T-helper 2 cell treated with Interferon-gamma antibody and Interleukin-4, amounts not matched to agents 5 μg/mL and 100 μg/mL, for 36 hours (primary cell): Measurements from ENCODE around the gene CEP43.
"Not testable (repeated sequence)": the region's sequence is repeated elsewhere in the genome, so short reads cannot be mapped to it uniquely, and the experiment has no call there.

Experiments used
- DNase-seq: peaks from one replicate; pipeline ENCODE4 v3.0.0; 2021; ENCODE audit warnings: low spot score
- H3K27ac Mint-ChIP-seq: one replicate; pipeline ENCODE4 v1.8.0; 2021; ENCODE audit warnings: mild to moderate bottlenecking, mixed read lengths
- H3K27me3 Mint-ChIP-seq: one replicate; pipeline ENCODE4 v1.8.0; 2021; ENCODE audit warnings: low read depth, mixed read lengths
- H3K36me3 Mint-ChIP-seq: one replicate; pipeline ENCODE4 v1.8.0; 2021; ENCODE audit warnings: low read depth, mixed read lengths
- H3K4me1 Mint-ChIP-seq: one replicate; pipeline ENCODE4 v1.8.0; 2021; ENCODE audit warnings: low read depth, mixed read lengths
- H3K4me3 Mint-ChIP-seq: one replicate; pipeline ENCODE4 v1.8.0; 2022; ENCODE audit warnings: mild to moderate bottlenecking, moderate library complexity, mixed read lengths
- H3K9me3 Mint-ChIP-seq: one replicate; pipeline ENCODE4 v1.8.0; 2021; ENCODE audit warnings: mixed read lengths

The CEP43 gene, protein sequence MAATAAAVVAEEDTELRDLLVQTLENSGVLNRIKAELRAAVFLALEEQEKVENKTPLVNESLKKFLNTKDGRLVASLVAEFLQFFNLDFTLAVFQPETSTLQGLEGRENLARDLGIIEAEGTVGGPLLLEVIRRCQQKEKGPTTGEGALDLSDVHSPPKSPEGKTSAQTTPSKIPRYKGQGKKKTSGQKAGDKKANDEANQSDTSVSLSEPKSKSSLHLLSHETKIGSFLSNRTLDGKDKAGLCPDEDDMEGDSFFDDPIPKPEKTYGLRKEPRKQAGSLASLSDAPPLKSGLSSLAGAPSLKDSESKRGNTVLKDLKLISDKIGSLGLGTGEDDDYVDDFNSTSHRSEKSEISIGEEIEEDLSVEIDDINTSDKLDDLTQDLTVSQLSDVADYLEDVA

DNA sequence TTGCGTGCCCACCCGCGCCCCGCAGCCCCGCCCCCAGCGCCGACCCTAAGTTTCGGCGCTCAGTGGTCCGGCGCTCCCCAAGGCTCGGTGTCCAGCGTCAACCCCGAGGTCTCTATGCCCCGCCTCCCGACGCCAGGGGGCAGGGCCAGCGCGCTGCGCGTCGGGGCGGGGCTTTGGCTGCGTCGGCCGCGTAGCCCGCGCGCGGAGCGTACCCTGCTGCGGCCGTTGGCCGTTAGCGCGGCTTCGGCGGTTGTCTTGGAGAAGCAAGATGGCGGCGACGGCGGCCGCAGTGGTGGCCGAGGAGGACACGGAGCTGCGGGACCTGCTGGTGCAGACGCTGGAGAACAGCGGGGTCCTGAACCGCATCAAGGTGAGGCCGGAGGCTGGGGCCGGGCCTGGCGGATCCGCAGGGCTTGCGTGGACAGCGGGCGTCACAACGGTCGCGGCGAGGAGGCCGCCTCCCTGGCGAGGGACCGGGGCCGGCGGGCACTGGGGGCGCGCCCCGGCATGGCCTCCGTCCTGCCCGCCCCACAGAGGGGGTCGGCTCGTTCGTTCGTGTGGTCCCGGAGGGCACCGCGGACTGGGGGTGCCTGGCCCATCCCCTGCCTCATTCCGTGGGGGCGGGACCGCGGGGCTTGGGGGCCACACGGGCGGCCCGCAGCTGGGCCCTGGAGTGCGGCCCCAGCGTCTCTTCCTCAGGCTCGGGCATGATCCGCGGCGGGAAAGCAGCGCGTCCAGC lies at the start of gene CEP43:
Gene CEP43, plus strand, starts transcription at position 253 of the 739 bp plus-strand sequence. Its CDS starts 16 bp downstream, at position 269.
- Mint-ChIP-seq H3K4me1 (peaks cover 41% of the 10 kb centered on the region), H3K36me3 (peaks cover 33% of the 10 kb centered on the region), H3K9me3 (no peaks in the 10 kb centered on the region), H3K27me3 (no peaks in the 10 kb centered on the region), H3K27ac (peak within 1 kb of the TSS; percentile 88), H3K4me3 (peak within 1 kb of the TSS; percentile 91)
- peak; percentile 10 for DNase-seq

- H3K9me3 Mint-ChIP-seq, result no peaks in the 10 kb centered on the region
- peaks cover 72% of the 10 kb centered on the region for H3K36me3 Mint-ChIP-seq
- peak overlapping the region; percentile 100 for H3K27ac Mint-ChIP-seq
- DNase-seq, result peak; percentile 22
- H3K4me1 Mint-ChIP-seq, result peaks cover 49% of the 10 kb centered on the region
- H3K4me3 Mint-ChIP-seq, result peak overlapping the region; percentile 90
- H3K27me3 Mint-ChIP-seq, result no peaks in the 10 kb centered on the region
Measured at GRCh38 chr6:166949528-166950442, 49.4 kb upstream of the CEP43 start.

GRCh38 chr6:166950443-166950821 lies 48.8 kb upstream of the CEP43 start:
- no peaks in the 10 kb centered on the region for H3K27me3 Mint-ChIP-seq
- peaks cover 74% of the 10 kb centered on the region for H3K36me3 Mint-ChIP-seq
- H3K27ac Mint-ChIP-seq, result peak overlapping the region; percentile 100
- no peaks in the 10 kb centered on the region for H3K9me3 Mint-ChIP-seq
- peaks cover 54% of the 10 kb centered on the region for H3K4me1 Mint-ChIP-seq
- DNase-seq, result peak; percentile 40
- H3K4me3 Mint-ChIP-seq, result peak overlapping the region; percentile 90

- H3K4me3 Mint-ChIP-seq, result peak overlapping the region; percentile 90
- peaks cover 54% of the 10 kb centered on the region for H3K4me1 Mint-ChIP-seq
- peak overlapping the region; percentile 100 for H3K27ac Mint-ChIP-seq
- DNase-seq, result peak; percentile 90
- not testable (repeated sequence) for H3K9me3 Mint-ChIP-seq, H3K27me3 Mint-ChIP-seq
- peaks cover 72% of the 10 kb centered on the region for H3K36me3 Mint-ChIP-seq
Measured at GRCh38 chr6:166950892-166951669, 48.1 kb upstream of the CEP43 start.

DNA sequence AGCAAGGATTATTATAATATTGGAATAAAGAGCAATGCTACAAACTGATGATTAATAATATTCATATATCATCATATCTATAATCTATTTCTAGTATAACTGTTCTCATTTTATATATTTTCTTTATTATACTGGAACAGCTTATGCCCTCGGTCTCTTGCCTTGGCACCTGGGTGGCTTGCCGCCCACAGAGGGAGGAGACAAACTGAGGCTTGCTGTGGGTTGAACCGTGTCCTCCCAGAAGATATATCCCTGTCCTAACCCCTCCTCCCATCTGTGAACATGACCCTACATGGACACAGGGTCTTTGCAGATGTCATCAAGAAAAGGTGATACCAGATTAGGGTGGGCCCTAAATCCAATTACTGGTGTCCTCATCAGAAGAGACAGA lies 47.5 kb upstream of the CEP43 start:
- Mint-ChIP-seq H3K4me3 (peak overlapping the region; percentile 96), H3K9me3 (no peaks in the 10 kb centered on the region), H3K27ac (peak overlapping the region; percentile 100), H3K36me3 (peaks cover 66% of the 10 kb centered on the region), H3K4me1 (peaks cover 54% of the 10 kb centered on the region), H3K27me3 (no peaks in the 10 kb centered on the region)
- no peak for DNase-seq

DNA sequence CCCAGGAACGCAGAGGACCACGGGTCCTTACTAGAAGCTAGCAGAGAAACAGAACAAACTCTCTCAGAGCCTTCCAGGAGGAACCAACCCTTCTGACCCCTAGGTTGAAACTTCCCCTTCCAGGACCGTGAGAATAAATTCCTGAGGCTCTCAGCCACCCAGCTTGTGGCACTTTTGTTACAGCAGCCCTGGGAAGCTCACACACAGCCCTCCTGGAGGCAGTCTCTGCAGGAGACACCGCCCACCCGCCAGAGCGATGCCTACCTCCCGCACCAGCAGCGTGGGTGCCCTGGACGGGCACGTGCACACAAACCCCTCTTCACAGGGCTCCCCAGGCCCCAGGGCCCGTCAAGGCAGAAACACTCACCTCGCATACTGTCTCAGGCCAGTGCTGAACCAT lies 47.1 kb upstream of the CEP43 start:
- peak overlapping the region; percentile 100 for H3K27ac Mint-ChIP-seq
- peaks cover 54% of the 10 kb centered on the region for H3K4me1 Mint-ChIP-seq
- peak overlapping the region; percentile 96 for H3K4me3 Mint-ChIP-seq
- H3K9me3 Mint-ChIP-seq, result no peaks in the 10 kb centered on the region
- H3K36me3 Mint-ChIP-seq, result peaks cover 62% of the 10 kb centered on the region
- no peak for DNase-seq
- H3K27me3 Mint-ChIP-seq, result no peaks in the 10 kb centered on the region

DNA sequence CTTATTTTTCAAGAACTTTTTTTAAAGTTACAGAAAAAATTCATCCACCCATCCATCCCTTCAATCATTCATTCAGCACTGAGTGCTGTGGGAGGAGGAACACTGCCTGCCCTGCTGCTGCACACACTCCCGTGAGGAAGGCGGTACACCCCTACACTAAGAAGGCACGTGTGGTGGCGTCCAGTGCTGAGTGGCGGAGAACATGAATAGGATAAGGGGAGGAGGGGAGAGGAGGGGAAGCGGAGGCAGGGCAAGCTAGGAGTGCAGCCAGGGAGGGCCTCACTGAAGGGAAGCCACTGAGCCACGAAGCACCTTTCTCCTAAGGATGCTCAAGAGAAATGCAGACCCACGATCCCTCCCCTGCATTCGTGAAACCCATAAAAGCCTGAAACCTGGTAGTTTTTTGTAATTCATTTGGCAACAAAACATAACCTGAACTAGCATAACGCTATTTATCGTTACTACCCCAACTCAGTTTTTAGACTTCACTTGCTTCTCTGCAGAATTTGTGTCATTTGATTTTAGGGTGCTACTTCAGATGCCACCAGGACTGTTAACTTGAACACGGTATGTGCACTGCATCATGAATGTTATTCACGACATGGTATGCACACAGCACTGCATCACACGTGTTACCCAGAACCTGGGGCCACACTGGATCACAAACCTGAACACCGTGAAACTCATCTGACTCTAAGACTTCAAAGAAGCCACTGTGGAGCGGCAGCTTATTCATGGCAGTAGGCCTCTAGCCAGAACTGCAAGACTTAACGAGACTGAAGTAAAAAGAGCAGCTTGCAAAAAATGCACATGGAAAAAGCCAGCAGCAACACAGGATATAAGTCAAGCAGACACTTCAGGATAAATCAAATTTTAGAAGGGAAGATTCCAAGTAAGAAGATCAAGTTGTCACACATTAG lies 46.4 kb upstream of the CEP43 start:
- H3K36me3 Mint-ChIP-seq, result peaks cover 54% of the 10 kb centered on the region
- peak overlapping the region; percentile 100 for H3K27ac Mint-ChIP-seq
- H3K4me1 Mint-ChIP-seq, result peaks cover 60% of the 10 kb centered on the region
- no peaks in the 10 kb centered on the region for H3K27me3 Mint-ChIP-seq
- H3K4me3 Mint-ChIP-seq, result peak overlapping the region; percentile 96
- no peaks in the 10 kb centered on the region for H3K9me3 Mint-ChIP-seq
- DNase-seq, result no peak

DNA sequence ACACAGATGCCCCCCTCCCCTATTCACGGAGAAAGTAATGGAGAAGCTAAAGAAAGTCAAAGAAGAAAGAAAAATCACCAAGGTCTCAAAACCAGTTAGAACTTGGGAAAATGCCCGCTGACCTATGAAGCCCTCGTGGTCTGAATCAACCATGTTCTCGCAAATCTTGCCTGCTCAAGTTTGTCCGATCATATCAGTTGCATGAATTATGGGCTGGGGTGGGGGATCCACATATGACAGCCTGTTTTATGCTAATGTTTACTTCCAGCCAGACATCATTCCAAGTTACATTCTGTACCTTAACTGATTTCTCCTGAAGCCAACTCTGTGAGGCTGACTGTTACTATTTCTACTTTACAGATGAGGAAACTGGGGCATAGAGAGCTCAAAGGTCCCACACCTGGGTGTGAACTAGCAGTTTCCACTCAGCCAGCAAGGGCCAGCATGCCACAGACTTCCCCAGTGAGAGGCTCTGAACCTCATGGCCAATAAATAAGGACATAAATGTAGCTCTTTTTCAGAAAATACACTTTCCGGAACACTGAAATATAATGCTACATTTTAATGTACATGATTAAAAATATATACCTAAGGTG lies 45.0 kb upstream of the CEP43 start:
- Mint-ChIP-seq H3K9me3 (no peaks in the 10 kb centered on the region), H3K27ac (peak overlapping the region; percentile 100), H3K4me3 (peak overlapping the region; percentile 96), H3K36me3 (peaks cover 46% of the 10 kb centered on the region), H3K27me3 (no peaks in the 10 kb centered on the region), H3K4me1 (peaks cover 74% of the 10 kb centered on the region)
- DNase-seq, result no peak

DNA sequence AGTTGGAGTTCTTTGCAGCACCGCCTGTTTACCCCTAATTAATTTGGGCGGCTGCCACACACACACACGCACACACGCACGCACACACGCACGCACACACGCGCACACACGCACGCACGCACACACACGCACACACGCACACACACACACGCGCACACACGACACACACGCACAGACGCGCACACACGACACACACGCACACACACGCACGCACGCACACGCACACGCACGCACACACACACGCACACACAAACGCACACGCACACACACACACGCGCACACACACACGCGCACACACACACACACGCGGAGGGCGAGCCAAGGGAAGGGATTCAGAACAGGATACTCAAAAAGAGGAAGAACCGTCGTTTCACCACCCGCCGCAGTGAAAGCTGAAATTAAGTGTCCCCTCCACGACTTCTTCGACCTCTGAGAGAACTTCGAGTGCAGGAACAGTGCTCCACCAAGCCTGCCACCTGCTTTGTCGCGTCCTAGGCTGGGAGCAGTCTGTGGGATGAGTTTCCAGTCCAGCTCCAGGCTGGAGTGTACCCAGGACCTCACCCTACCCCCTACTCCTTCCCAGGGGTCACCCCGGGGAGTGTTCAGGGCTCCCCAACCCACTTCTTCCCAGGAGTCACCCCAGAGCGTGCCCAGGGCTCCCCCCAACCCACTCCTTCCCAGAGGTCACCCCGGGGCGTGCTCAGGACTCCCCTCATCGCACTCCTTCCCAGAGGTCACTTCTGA lies 43.9 kb upstream of the CEP43 start:
- H3K27ac Mint-ChIP-seq, result peak overlapping the region; percentile 100
- H3K27me3 Mint-ChIP-seq, result no peaks in the 10 kb centered on the region
- peak overlapping the region; percentile 96 for H3K4me3 Mint-ChIP-seq
- DNase-seq, result no peak
- H3K36me3 Mint-ChIP-seq, result peaks cover 38% of the 10 kb centered on the region
- no peaks in the 10 kb centered on the region for H3K9me3 Mint-ChIP-seq
- peaks cover 74% of the 10 kb centered on the region for H3K4me1 Mint-ChIP-seq

DNA sequence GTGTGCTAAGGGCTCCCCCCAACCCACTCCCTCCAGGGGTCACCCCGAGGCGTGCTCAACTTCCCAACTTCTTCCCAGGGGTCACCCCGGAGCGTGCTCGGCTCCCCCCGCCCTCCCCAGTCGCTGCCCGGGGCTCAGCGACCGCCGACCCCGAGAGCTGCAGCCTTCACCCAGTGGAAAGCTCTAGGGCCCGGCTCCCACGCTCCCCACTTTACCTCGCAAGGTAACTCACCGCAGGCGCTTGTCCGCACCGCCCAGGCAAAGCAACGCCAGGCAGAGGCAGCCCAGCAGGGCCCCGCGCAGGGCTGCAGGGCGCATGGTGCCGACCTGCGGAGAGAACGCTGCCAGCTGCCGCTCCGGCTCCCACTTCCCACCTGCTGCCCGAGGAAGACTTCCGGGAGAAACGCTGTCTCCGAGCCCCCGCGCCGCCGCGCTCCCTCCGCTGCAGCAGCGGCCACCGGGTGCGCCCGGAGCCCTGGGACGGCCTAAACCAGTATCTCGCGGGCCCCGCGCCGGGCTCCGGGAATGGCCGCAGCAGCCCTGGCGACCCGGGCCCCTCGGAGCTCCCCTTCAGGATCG lies 43.2 kb upstream of the CEP43 start:
- Mint-ChIP-seq H3K9me3 (no peaks in the 10 kb centered on the region), H3K36me3 (peaks cover 31% of the 10 kb centered on the region), H3K4me1 (peaks cover 71% of the 10 kb centered on the region), H3K27ac (peak overlapping the region; percentile 100), H3K27me3 (no peaks in the 10 kb centered on the region), H3K4me3 (peak overlapping the region; percentile 96)
- no peak for DNase-seq

GRCh38 chr6:166956444-166957086 lies 42.6 kb upstream of the CEP43 start, which contains the start of gene RNASET2:
TSS of gene RNASET2 (minus strand) at chr6:166956550. CDS start at chr6:166956182, 368 bp downstream.
- DNase-seq, result peak; percentile 99
- Mint-ChIP-seq H3K27me3 (no peaks in the 10 kb centered on the region), H3K9me3 (no peaks in the 10 kb centered on the region), H3K27ac (peak within 1 kb of the TSS; percentile 100), H3K36me3 (peaks cover 26% of the 10 kb centered on the region), H3K4me1 (peaks cover 65% of the 10 kb centered on the region), H3K4me3 (peak within 1 kb of the TSS; percentile 96)
